ENCODE results near the gene PFKFB2. TPM values are rescaled to one million over a fixed set of nuclear protein-coding genes. Genes with fewer than 3 reads are reported as not detected.
A peak's percentile ranks its signal among the peaks of the same experiment; 100 is the strongest.

PFKFB2 gene
- total RNA-seq, 1 experiment from 2014 or later = 35.6 TPM

DNA sequence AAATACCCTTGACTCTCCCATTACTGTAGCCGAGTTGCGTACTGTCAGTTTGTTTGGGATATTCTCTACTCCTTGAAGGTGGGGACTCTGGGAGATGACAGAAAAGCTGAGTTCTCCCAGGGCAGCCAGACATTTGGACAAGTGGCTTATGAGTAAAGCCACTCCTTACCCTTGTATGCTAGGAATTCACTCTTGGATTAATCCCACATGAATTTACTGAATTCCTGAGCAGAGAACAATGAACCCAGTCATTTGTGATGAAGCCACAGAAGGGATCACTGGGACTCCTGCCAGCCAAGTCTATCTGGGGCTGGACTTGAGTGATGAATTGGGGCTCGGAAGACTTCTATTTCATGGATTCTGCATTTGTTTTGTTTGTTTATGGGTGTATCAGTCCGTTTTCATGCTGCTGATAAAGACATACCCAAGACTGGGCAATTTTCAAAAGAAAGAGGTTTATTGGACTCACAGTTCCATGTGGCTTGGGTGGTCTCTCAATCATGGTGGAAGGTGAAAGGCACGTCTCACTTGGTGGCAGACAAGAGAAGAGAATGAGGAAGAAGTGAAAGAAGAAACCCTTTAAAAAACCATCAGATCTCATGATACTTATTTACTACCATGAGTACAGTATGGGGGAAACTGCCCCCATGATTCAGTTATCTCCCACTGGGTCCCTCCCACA lies 45.6 kb upstream of the PFKFB2 start:
- DNase-seq (ENCODE audit: low read depth, low spot score) (no peak), ATAC-seq (peak; percentile 60; the same call in 1 of the 2 replicates)
- H3K27me3 ChIP-seq (ENCODE audit: control insufficient read depth, insufficient read depth, low read length) = peaks cover 6% of the 10 kb centered on the region
- no peak for TF ChIP-seq TCF7L2 (IDR thresholded peaks at IDR 0.05; ENCODE audit: low read depth, low read length)
- TF ChIP-seq, protein P1, sequence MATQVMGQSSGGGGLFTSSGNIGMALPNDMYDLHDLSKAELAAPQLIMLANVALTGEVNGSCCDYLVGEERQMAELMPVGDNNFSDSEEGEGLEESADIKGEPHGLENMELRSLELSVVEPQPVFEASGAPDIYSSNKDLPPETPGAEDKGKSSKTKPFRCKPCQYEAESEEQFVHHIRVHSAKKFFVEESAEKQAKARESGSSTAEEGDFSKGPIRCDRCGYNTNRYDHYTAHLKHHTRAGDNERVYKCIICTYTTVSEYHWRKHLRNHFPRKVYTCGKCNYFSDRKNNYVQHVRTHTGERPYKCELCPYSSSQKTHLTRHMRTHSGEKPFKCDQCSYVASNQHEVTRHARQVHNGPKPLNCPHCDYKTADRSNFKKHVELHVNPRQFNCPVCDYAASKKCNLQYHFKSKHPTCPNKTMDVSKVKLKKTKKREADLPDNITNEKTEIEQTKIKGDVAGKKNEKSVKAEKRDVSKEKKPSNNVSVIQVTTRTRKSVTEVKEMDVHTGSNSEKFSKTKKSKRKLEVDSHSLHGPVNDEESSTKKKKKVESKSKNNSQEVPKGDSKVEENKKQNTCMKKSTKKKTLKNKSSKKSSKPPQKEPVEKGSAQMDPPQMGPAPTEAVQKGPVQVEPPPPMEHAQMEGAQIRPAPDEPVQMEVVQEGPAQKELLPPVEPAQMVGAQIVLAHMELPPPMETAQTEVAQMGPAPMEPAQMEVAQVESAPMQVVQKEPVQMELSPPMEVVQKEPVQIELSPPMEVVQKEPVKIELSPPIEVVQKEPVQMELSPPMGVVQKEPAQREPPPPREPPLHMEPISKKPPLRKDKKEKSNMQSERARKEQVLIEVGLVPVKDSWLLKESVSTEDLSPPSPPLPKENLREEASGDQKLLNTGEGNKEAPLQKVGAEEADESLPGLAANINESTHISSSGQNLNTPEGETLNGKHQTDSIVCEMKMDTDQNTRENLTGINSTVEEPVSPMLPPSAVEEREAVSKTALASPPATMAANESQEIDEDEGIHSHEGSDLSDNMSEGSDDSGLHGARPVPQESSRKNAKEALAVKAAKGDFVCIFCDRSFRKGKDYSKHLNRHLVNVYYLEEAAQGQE (IDR thresholded peaks at IDR 0.05; ENCODE audit: insufficient read depth in 1 of 2, low read depth in 2 of 2, low read length in 1 of 2) = no peak
- TF ChIP-seq, protein P2, sequence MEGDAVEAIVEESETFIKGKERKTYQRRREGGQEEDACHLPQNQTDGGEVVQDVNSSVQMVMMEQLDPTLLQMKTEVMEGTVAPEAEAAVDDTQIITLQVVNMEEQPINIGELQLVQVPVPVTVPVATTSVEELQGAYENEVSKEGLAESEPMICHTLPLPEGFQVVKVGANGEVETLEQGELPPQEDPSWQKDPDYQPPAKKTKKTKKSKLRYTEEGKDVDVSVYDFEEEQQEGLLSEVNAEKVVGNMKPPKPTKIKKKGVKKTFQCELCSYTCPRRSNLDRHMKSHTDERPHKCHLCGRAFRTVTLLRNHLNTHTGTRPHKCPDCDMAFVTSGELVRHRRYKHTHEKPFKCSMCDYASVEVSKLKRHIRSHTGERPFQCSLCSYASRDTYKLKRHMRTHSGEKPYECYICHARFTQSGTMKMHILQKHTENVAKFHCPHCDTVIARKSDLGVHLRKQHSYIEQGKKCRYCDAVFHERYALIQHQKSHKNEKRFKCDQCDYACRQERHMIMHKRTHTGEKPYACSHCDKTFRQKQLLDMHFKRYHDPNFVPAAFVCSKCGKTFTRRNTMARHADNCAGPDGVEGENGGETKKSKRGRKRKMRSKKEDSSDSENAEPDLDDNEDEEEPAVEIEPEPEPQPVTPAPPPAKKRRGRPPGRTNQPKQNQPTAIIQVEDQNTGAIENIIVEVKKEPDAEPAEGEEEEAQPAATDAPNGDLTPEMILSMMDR (IDR thresholded peaks at IDR 0.05) = no peak
- no peak for TF ChIP-seq SIN3A (IDR thresholded peaks at IDR 0.05; ENCODE audit: borderline replicate concordance, insufficient read depth, low read depth, low read length)
- TF ChIP-seq POLR2AphosphoS5 (IDR thresholded peaks at IDR 0.05; ENCODE audit: low read depth, low read length) = no peak
- ChIA-PET CTCF (interaction anchor here (0.5 kb wide), 1 partner anchor 956 kb away, joined by 5 read pairs; no protein-coding TSS in a partner anchor), POLR2A (no interaction called here)
- intact Hi-C loops (cut with micrococcal nuclease; ENCODE audit: unreplicated experiment) = no loop called here
- no peaks in the 10 kb centered on the region for H3K4me1 ChIP-seq (ENCODE audit: control insufficient read depth, insufficient read depth, low read length)
- H3K27ac ChIP-seq (ENCODE audit: low read length) = no peak overlapping the region
- in situ Hi-C loops (cut with HindIII; ENCODE audit: low pct_unique_long_range_greater_than_20kb, low sequenced_read_pairs) = no loop called here
- no TSS peak for BruUV-seq (replicated peaks)
- no peaks in the 10 kb centered on the region for H3K9me3 ChIP-seq (ENCODE audit: control insufficient read depth, insufficient read depth, low read depth, low read length)
- H3K4me3 ChIP-seq (ENCODE audit: low read depth in 2 of 2, low read length in 2 of 2) = no peak overlapping the region
- no peaks in the 10 kb centered on the region for H3K36me3 ChIP-seq (ENCODE audit: control insufficient read depth, insufficient read depth, low read length)

DNA sequence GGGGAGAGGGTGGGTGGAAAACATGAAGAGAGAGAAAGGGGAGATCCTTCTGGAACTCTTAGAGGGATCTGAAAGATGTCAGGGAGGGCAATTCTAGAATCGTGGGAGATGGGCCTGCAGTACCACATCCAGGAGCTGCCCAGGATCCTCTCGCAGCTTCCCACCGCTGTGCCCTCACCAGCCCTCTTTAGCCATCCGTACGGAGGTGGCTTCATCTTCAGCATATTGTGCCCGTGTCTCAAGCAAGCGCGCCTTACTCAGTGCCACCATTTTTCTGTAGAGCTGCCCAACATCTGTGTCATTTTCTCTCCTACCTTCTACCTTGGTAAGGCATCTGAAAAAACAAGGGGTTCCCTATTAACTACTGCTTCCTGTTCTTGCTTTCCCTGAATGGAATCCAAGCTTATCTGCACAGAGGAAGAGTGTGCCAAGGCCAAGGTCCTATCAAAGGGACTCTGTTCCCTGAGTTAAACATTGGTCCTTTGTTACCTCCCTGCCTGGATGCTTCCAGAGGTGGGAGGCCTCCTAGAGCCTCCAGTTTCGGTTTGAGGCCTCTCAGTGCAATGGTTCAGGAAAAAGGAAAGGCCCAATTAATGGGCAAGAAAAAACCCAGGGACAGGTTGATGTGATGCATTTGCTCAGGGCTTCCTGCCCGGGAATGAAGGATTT lies 43.8 kb upstream of the PFKFB2 start:
- Histone ChIP-seq H3K27me3 (ENCODE audit: control insufficient read depth, insufficient read depth, low read length) (peaks cover 13% of the 10 kb centered on the region), H3K36me3 (ENCODE audit: control insufficient read depth, insufficient read depth, low read length) (no peaks in the 10 kb centered on the region), H3K27ac (ENCODE audit: low read length) (no peak overlapping the region), H3K4me3 (ENCODE audit: low read depth in 2 of 2, low read length in 2 of 2) (no peak overlapping the region), H3K4me1 (ENCODE audit: control insufficient read depth, insufficient read depth, low read length) (no peaks in the 10 kb centered on the region), H3K9me3 (ENCODE audit: control insufficient read depth, insufficient read depth, low read depth, low read length) (no peaks in the 10 kb centered on the region)
- TF ChIP-seq POLR2AphosphoS5 (IDR thresholded peaks at IDR 0.05; ENCODE audit: low read depth, low read length) = no peak
- TF ChIP-seq, protein P1 (IDR thresholded peaks at IDR 0.05; ENCODE audit: insufficient read depth in 1 of 2, low read depth in 2 of 2, low read length in 1 of 2) = no peak
- TF ChIP-seq, protein P2 (IDR thresholded peaks at IDR 0.05) = no peak
- no peak for TF ChIP-seq SIN3A (IDR thresholded peaks at IDR 0.05; ENCODE audit: borderline replicate concordance, insufficient read depth, low read depth, low read length)
- no peak for TF ChIP-seq TCF7L2 (IDR thresholded peaks at IDR 0.05; ENCODE audit: low read depth, low read length)
- ChIA-PET POLR2A (no interaction called here), CTCF (interaction anchor here (0.6 kb wide), 1 partner anchor 320 kb away, joined by 3 read pairs; no protein-coding TSS in a partner anchor)
- in situ Hi-C loops (cut with HindIII; ENCODE audit: low pct_unique_long_range_greater_than_20kb, low sequenced_read_pairs) (no loop called here), intact Hi-C loops (cut with micrococcal nuclease; ENCODE audit: unreplicated experiment) (no loop called here)
- ATAC-seq (no peak), DNase-seq (ENCODE audit: low read depth, low spot score) (no peak)
- no TSS peak for BruUV-seq (replicated peaks)
